GM18511 (cell line): ENCODE measurements around the gene MRPS7.
A peak's percentile ranks its signal among the peaks of the same experiment; 100 is the strongest.
"Not testable (repeated sequence)": the region's sequence is repeated elsewhere in the genome, so short reads cannot be mapped to it uniquely, and the experiment has no call there.

Experiments used
- ATAC-seq: cut with Tn5 transposase; IDR thresholded peaks from one replicate; pipeline ENCODE4 v1.9.1; 2021; ENCODE audit warnings: mild to moderate bottlenecking, moderate library complexity; ENCODE audit not compliant: unreplicated experiment

The MRPS7 gene

DNA sequence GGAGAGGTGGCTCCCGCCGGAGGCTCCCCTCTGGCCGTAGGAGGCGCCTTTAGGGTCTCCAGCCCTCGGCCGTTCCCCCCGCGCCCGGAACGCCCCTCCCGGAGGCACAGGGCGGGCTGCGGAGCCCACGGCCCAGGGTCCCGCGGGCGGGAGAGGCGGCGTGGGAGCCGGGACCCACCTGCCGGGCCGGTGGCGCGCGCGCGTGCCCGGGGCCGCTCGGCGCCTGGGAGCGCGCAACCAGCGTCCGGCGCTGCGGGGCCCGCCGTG is 9.2 kb downstream of the MRPS7 start, which contains the start of gene MIF4GD:
TSS of gene MIF4GD (minus strand) at position 266 of the 267 bp plus-strand sequence. CDS start 1,036 bp downstream, outside the sequence.
- ATAC-seq: peak; percentile 23

DNA sequence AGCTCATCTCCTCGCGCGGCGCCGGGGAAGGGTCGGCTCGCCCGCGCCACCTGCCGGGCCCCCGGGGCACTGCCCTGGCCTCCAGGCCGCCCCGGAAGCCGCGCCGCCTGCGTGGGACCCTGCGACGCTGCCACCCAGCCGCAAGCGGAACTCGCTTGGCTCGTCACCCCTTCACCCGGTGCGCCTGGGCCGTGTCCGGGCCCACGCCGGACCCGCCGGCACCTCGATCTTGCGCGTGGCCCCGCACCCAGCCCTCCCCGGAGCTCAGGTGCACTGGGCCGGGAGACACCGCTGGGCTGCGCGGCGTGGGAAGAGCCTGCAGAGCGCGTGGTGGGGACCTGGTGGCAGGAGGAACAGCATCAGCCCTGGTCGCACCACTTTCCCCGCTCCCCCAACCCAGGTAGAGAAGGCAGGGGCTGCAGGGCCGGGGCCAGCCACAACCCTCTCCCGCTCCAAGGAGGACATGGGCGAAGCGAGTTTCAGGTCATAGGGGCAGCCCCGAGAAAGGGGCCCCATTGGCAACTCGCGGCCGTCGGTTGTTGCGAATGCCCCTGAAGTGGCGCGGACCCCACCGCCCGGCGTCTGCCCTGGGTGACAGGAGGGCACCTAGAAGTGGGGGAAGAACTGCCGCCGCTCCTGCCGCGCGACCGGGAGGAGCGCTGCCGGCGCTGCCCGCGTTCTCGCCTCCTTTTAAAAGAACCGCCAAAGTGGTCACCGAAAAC is 9.7 kb downstream of the MRPS7 start:
- peak; percentile 70 for ATAC-seq

DNA sequence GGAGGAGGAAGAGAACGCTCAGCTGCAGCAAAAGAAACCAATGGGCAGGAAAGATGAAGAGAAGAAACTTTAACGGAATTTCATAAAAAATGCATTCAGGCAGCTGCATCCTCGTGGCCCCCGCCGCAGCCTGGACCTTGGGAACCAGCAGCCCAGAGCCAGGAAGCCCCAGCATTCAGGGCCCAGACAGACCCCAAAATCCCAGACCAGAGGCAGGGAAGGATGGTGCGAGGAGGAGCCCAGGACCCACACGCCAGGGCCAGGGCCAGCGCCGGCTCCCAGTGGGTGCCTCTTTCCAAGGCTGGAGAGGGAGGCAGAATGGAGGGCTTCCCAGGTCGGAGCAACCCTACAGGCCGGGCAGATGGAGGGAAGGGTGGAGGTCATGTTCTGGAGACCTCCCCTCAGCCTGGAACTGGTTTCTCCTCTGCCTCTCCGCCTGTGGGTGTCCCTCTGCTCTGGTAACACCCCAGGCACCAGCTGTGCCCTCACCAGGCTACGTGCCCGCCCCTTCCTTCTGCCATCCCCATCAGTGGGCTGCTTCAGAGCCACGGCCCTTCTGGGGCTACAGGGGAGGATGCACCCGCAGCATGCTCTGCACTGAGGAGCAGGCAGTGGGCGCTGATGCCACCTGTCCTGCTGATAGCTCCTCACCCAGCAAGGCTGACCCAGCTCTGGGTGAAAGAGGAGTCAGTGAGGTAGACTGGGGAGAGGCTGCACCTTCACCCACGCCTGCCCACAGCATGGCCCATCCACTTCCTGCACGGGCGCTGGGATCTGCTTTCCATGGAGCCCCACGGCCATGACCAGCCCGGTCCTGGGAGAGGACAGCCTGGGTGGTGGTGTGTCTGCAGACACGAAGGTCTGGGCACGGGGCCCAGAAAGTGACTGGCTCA is 10.5 kb downstream of the MRPS7 start:
- no peak for ATAC-seq

DNA sequence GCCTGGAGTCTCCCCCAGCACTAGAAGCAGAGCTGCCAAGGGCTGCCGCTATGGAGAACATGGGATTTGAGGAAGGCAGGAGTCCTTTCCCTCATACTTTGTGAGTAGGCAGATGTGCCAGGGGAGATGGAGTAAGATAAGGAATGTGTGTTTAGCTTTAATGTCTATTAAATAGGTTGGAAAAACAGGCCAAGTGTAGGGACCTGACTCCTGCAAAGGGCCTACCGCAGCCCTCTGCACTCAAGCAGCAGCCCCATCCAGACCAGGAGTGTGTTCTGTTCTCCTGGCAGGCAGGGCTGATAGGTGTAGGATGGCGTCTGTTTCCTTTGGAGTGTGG is 11.1 kb downstream of the MRPS7 start:
- no peak for ATAC-seq

DNA sequence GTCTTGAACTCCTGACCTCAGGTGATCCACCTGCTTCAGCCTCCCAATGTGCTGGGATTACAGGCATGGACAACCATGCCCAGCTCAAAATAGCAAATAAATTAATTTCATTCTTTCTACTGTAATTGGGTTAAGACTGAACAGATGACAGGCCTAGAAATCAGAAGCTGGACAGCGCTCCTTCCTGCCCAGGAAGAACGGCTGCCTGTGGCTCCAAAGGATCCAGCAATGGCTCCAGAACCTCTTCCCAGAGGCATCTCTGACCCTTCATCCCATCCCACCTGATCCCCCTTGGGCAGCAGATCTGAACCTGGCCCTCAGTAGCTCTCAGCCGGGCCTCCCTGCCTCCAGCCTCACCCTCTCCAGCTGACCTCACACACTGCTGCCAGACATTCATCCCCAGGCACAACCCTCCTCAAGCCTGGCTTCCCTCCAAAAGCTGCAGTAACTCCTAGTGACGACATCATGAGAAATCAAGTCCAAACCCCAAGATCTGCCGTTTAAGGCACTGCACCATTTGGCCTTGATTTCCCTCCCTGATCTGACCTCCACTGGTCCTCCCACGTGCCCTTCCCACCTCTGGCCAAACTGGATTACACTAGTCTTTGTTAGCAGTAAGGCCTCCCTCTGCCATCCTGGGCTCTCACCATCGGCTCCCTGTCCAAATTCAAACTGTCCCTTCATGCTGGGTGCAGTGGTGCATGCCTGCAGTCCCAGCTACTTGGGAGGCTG is 12.5 kb downstream of the MRPS7 start:
- no peak for ATAC-seq

DNA sequence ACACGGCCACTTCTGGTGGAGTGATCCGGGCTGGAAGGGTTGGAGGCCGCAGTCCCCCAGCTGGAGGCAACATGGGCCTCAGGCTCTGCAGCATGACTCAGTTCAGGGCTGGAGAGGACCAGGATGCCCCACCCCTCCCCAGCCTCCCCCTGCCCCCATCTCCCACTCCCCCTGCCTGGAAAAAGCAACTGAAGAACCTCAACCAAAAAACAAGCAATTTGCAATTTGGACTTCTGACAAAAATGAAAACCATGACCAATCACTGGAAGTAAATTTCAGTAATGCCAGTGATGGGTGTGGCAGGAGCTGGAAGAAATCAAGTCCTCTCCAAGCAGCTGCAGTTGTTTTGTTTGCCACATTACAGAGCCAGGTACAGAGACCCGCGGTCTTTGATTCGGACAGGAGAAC is 16.0 kb downstream of the MRPS7 start:
- ATAC-seq: no peak

DNA sequence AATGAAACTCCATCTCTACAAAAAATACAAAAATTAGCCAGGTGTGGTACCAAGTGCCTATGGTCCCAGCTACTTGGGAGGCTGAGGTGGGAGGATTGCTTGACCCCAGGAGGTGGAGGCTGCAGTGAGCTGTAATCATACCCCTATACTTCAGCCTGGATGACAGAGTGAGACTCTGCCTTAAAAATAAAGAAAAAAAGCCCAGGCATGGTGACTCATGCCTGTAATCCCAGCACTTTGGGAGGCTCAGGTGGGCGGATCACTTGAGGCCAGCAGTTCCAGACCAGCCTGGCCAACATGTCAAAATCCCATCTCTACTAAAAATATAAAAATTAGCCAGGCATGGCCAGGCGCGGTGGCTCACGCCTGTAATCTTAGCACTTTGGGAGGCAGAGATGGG is 18.5 kb downstream of the MRPS7 start:
- not testable (repeated sequence) for ATAC-seq

DNA sequence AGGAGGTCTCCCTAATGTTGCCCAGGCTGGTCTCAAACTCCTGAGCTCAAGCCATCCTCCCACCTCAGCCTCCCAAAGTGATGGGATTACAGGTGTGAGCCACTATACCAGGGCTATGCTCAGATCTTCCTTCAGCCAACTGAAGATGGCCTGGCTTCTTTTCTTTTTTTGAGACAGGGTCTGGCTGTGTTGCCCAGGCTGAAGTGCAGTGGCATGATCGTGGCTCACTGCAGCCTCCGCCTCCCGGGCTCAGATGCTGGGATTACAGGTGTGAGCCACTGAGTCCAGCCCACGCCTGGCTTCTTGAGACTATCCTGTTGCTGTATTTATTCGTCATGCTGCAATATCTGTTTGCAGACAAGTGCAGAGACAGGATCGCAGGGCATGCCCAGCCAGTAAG is 23.4 kb downstream of the MRPS7 start:
- no peak for ATAC-seq

DNA sequence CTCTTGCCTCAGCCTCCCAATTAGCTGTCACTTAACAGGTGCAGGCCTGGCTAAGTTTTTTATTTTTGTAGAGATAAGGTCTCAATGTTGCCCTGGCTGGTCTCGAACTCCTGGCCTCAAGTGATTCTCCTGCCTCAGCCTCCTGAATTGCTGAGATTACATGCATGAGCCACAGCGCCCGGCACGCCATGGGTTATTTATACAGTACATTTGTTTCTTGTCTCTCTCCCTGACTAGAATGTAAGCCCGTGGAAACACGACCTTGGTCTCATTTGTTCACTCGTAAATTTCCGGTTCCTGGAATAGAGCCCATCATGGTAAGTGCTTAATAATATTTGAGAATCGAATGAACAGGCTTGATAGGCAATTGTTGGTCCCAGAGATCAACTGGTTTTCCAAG is 25.5 kb downstream of the MRPS7 start:
- ATAC-seq: no peak

DNA sequence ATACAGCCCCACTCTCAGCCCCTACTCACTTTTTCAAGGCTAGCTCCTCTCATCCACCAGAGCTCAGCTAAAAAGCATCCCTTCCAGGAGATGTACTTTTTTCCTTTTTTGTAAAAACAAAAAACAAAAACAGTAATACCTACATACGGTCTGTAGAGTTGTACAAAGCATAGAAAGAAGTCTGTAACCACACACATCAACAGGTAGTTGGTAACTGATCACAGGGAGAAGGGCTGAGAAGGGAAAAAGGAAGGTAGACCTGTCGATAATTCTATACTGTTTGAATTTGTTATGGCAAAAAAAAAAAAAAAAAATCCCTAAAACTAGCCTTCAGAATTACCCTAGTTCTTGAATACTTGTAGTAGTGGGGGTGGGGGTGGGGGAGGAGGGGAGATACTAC is 26.7 kb downstream of the MRPS7 start:
- ATAC-seq: no peak

DNA sequence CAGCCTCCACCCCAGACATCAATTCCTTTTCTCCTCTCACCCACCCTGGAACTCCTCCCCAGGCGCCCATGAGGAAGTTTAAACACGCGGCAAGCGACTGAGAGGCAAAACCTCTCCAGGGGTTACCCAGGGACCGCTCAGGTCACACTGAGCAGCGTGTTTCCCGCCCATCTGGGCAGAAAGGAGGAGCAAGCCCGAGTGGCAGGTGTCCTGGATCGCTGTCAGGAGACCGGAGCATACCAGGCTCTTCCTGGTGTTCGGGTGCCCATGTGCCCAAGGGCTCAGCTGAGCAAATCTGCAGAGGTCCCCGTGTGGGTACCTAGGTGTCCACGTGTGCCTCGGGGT is 27.1 kb downstream of the MRPS7 start:
- ATAC-seq: peak; percentile 21

DNA sequence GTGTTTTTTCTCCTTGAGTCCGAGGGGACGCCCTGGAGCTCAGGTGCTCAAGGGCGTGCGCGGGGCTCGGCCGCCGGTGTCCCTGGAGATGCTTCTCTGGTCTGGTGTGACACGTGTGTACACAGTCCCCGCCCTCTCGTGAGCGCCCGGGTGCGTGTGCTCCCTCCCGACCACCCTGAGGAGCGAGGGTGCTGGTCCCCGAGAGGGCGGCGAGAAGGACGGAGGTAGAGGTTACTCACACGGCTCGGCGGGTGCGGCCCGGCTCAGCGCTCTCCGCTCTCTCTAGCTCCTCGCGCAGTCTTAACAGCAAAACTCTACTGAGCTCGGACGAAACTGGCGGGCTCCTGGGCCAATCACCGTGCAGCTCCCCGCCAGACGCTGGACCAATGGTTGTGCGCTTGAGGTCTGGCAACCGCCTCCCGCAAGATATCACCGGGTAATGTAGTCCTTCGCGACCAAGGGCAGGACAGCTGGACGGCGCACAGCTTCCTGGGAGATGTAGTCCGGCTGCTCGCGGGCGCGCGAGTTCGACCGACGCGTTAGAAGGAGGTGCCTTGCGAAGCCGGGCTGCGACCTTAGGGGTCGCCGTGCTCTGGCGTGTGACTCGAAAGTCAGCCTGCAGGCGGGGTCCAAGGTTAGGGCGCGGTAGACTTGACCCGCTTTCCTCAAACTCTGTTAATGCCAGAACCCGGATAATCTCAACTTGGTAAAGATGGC is 27.6 kb downstream of the MRPS7 start, which contains the start of gene SLC25A19:
TSS of gene SLC25A19 (minus strand) at position 319 of the 717 bp plus-strand sequence. CDS start 2,669 bp downstream, outside the sequence.
- ATAC-seq: peak; percentile 95

DNA sequence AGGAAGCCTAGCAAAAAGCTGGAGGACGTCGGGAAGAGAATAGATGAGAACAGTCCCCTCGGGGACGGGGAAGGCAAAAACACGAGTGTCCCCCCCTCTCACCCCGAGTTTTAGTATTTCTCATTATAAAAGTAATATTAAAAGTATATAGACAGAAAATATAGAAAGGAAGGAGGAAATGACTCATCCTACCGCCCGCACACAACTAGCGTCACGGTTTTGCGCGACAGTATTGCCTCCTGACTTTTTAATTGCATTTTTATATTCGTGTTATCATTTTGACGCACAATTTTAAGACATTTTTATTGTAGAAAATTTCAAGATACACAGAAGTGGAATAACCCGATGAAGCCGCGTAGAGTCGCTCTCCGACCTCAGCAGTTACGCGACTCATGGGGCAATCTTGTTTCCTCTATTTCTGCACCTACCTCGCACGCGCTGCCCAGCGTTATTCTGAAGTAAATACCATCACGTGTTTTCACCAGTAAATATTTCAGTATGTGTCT is 28.2 kb downstream of the MRPS7 start:
- ATAC-seq: peak; percentile 31

DNA sequence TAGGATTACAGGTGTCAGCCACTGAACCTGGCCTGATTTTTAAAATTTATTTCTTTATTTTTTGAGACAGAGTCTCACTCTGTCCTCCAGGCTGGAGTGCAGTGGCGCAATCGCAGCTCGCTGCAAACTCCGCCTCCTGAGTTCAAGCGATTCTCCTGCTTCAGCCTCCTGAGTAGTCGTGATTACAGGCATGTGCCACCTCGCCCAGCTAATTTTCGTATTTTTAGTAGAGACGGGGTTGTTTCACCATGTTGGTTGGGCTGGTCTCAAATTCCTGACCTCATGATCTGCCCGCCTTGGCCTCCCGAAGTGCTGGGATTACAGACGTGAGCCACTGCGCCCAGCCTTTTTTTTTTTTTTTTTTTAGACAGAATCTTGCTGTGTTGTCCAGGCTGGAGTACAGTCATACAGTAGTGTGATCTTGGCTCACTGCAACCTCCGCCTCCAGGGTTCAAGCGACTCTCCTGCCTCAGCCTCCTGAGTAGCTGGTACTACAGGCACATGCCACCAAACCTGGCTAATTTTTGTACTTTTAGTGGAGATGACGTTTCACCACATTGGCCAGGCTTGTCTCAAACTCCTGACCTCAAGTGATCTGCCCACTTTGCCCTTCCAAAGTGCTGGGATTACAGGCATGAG is 31.2 kb downstream of the MRPS7 start:
- not testable (repeated sequence) for ATAC-seq

DNA sequence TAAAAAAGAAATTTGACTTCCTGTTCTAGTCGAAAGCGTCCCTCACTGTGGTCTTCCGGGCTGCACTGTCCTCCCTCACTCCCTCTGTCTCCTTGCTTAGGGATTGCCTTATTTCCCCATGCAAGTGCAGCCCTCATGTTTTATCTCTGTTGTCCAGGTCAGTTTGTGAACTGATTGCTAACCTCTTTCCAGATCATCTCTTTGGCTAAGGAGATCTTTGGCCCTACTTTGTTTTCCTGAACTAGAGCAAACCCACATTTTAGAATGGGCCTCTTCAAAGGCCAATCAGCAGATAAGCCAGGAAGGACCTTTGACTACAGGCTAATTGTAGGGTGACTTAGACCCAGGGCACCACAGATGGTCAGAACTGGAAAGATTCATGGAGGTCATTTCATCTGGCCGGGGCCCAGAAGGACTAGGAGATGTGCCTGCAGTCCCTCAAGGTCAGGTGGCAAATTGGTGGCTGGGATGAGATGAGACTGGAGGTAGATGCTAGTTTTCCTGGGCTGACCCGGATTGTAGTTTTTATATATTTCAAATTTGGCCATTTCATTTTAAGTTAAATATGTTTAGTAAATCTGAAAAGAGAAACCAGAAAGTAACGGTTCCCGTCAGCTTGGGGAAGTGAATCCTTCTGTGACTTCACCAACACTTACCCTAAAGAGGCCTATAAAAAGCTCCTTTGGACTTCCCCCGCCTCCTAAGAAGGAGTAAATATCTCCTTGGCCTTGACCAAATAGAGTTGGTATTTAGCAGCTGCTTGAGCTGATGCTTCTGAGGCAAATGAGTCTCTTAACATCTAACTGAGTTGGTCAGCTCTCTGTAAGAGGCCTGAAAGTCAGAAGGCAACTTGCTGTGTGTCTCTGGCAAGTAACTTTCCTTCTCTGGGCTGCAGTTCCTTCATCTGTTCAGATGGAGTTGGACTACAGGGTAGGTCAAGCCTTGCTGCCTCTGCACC is 33.8 kb downstream of the MRPS7 start:
- ATAC-seq: peak; percentile 77

DNA sequence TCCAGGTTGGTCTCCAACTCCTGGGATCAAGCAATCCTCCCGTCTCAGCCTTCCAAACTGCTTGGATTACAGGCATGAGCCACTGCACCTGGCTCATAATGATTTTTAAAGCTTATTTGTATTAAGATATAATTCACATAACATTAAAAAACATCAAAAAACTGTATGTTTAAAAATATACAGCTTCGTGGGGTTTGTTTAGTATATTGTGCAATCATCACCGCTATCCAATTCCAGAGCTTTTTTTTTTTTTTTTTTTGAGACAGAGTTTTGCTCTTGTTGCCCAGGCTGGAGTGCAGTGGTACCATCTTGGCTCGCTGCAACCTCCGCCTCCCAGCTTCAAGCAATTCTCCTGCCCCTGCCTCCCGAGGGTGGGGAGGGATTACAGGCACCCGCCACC is 38.6 kb downstream of the MRPS7 start:
- ATAC-seq: no peak

DNA sequence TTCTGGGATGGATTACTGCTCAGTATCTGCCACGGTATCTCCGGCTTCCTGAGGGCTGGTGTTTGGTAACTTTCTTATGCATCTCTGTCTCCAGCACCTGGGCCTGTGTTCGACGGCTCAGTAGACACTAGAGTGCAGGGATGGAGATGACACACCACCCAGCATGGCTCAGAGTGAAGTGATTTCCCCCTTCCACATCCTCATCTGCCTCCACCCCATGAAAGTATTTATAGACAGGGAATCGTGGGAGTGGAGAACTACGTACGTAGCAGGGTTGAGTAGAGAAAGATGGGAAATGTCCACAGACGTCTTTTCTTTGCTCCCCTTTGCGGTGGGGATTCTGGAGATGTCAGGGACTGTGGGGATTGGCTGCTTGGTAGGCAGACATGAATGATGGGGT is 39.4 kb downstream of the MRPS7 start:
- no peak for ATAC-seq

DNA sequence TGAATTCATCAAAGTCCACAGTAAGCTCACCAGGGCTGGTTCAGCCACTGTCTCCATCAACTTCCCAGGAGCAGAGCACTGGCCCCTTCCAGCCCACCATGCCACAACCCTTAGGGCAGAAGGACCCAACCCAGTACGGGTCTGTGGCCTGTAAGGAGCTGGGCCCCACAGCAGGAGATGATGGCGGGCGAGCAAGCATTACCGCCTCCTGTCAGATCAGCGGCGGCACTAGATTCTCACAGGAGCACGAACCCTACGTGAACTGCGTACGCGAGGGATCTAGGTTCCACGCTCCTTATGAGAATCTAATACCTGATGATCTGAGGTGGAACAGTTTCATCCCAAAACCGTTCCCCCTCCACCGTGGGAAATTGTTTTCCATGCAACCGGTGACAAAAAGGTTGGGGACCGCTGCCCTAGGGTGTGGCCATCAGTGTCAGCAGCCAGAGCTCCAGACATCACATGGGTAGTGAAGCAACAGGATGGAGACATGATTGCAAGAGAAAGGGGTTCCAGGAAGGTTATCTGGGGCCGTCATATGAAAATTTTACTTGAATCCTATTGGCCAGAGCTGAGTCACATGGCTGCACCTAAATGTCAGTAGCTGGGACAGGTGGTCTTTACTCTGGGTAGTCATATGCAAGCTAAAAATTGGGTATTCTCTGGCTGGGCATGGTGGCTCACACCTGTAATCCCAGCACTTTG is 40.0 kb downstream of the MRPS7 start:
- ATAC-seq: no peak
